IMR-90 (cell line): Measurements from ENCODE around the gene GRIK5. TPM values are rescaled to one million over a fixed set of nuclear protein-coding genes. Genes with fewer than 3 reads are reported as not detected.
A peak's percentile ranks its signal among the peaks of the same experiment; 100 is the strongest.

Experiments used
- ATAC-seq: fragments of 200-7000 bp; cut with Tn5 transposase; 2 replicates; pipeline ENCODE4 v1.9.1; 2020; ENCODE audit warnings: low read depth, mild to moderate bottlenecking, moderate library complexity
- BruUV-seq: library from RNA; stranded (reverse); fragments of 400-500 nt; replicated peaks from 2 replicates; lab custom pipeline; 2021; lab: Mats Ljungman, UMichigan
- CTCF ChIA-PET: fragments of 300-600 bp; formaldehyde crosslinking; extraction: SDS; loops from one replicate; lab custom pipeline; 2021; ENCODE audit warnings: antibody characterized with exemption; lab: Yijun Ruan, JAX
- POLR2A ChIA-PET: fragments of 300-600 bp; sonication (Branson Sonifier 250); formaldehyde crosslinking; loops from one replicate; lab custom pipeline; 2022; ENCODE audit warnings: antibody characterized with exemption; ENCODE audit not compliant: unreplicated experiment; lab: Charles Lee
- DNase-seq: peaks from one replicate; pipeline ENCODE4 v3.0.0; 2013
- H2AFZ ChIP-seq: replicated peaks from 2 replicates; pipeline ENCODE3; 2013; ENCODE audit warnings: low read length, mild to moderate bottlenecking; ENCODE audit not compliant: poor library complexity
- H2AK5ac ChIP-seq: 2 replicates; pipeline ENCODE4 v1.6.1; 2013; ENCODE audit warnings: low read depth, low read length, inconsistent platforms
- H2AK9ac ChIP-seq: replicated peaks from 2 replicates; pipeline ENCODE3; 2013; ENCODE audit warnings: mild to moderate bottlenecking, low read depth, low read length, moderate library complexity; ENCODE audit not compliant: poor library complexity
- H2BK120ac ChIP-seq: 2 replicates; pipeline ENCODE4 v1.6.1; 2013; ENCODE audit warnings: low read depth, low read length, inconsistent platforms
- H2BK15ac ChIP-seq: 3 replicates; pipeline ENCODE4 v1.6.1; 2013; ENCODE audit warnings: low read depth, low read length, inconsistent platforms
- H2BK20ac ChIP-seq: 2 replicates; pipeline ENCODE4 v1.6.1; 2013; ENCODE audit warnings: low read depth, mild to moderate bottlenecking, inconsistent platforms, low read length, moderate library complexity
- H2BK5ac ChIP-seq: 2 replicates; pipeline ENCODE4 v1.6.1; 2013; ENCODE audit warnings: mild to moderate bottlenecking, low read depth, low read length, inconsistent platforms; ENCODE audit not compliant: poor library complexity, severe bottlenecking
- H3K14ac ChIP-seq: replicated peaks from 2 replicates; pipeline ENCODE4 v1.6.1; 2013; ENCODE audit warnings: low read depth, low read length, inconsistent platforms
- H3K18ac ChIP-seq: 2 replicates; pipeline ENCODE4 v1.6.1; 2013; ENCODE audit warnings: low read depth, low read length, control low read depth
- H3K23ac ChIP-seq: 2 replicates; pipeline ENCODE4 v1.6.1; 2013; ENCODE audit warnings: low read depth, low read length, inconsistent platforms
- H3K27ac ChIP-seq: 2 replicates; pipeline ENCODE4 v1.5.1; 2013; ENCODE audit warnings: mild to moderate bottlenecking, control low read depth, low read length; ENCODE audit not compliant: insufficient read depth
- H3K27me3 ChIP-seq: 2 replicates; pipeline ENCODE4 v1.6.1; 2013; ENCODE audit warnings: low read length; ENCODE audit not compliant: control insufficient read depth, insufficient read depth
- H3K36me3 ChIP-seq: 2 replicates; pipeline ENCODE4 v1.6.1; 2013; ENCODE audit warnings: low read length, mixed read lengths; ENCODE audit not compliant: control insufficient read depth, insufficient read depth
- H3K4ac ChIP-seq: 2 replicates; pipeline ENCODE4 v1.6.1; 2013; ENCODE audit warnings: low read depth, low read length, inconsistent platforms
- H3K4me1 ChIP-seq: 2 replicates; pipeline ENCODE4 v1.6.1; 2013; ENCODE audit warnings: low read length, mixed read lengths; ENCODE audit not compliant: control insufficient read depth, insufficient read depth
- H3K4me2 ChIP-seq: 2 replicates; pipeline ENCODE4 v1.6.1; 2013; ENCODE audit warnings: low read depth, mild to moderate bottlenecking, control low read depth, low read length, moderate library complexity
- H3K4me3 ChIP-seq: 2 replicates; pipeline ENCODE4 v1.5.1; 2013; ENCODE audit warnings: low read depth, mild to moderate bottlenecking, control low read depth, low read length, moderate library complexity; ENCODE audit not compliant: insufficient read depth
- H3K56ac ChIP-seq: 2 replicates; pipeline ENCODE4 v1.6.1; 2013; ENCODE audit warnings: low read length, inconsistent platforms; ENCODE audit not compliant: insufficient read depth; ENCODE audit errors: extremely low read depth
- H3K79me1 ChIP-seq, 2 experiments: 2 replicates each; pipeline ENCODE4 v1.6.1; 2013; ENCODE audit warnings: low read length in 2 of 2, inconsistent platforms in 1 of 2, low read depth in 1 of 2
- H3K9ac ChIP-seq: 2 replicates; pipeline ENCODE4 v1.6.1; 2013; ENCODE audit warnings: low read depth, low read length, control low read depth
- H3K9me1 ChIP-seq: 2 replicates; pipeline ENCODE4 v1.6.1; 2013; ENCODE audit warnings: low read length, inconsistent platforms; ENCODE audit not compliant: insufficient read depth
- H3K9me3 ChIP-seq: 2 replicates; pipeline ENCODE4 v1.6.1; 2013; ENCODE audit warnings: low read length; ENCODE audit not compliant: control insufficient read depth, insufficient read depth
- H4K20me1 ChIP-seq: 2 replicates; pipeline ENCODE4 v1.6.1; 2013; ENCODE audit warnings: low read length, inconsistent platforms; ENCODE audit not compliant: insufficient read depth
- H4K5ac ChIP-seq: 2 replicates; pipeline ENCODE4 v1.6.1; 2013; ENCODE audit warnings: mild to moderate bottlenecking, low read depth, low read length, control low read depth
- H4K8ac ChIP-seq, 2 experiments: 2 replicates each; pipeline ENCODE4 v1.6.1; 2013; ENCODE audit warnings: low read depth in 2 of 2, low read length in 2 of 2, control low read depth in 1 of 2, inconsistent platforms in 1 of 2
- H4K91ac ChIP-seq: 2 replicates; pipeline ENCODE4 v1.6.1; 2013; ENCODE audit warnings: low read depth, low read length, inconsistent platforms; ENCODE audit not compliant: insufficient read depth
- BHLHE40 ChIP-seq: fragments of 150-350 bp; IDR thresholded peaks from 2 replicates; pipeline ENCODE4 v1.6.1; 2016; ENCODE audit warnings: mild to moderate bottlenecking, low read depth, low read length
- CEBPB ChIP-seq: IDR thresholded peaks from 2 replicates; pipeline ENCODE4 v1.6.1; 2012; ENCODE audit warnings: low read depth, low read length, improper control_type of control experiment
- CHD1 ChIP-seq: IDR thresholded peaks from 2 replicates; pipeline ENCODE4 v1.6.1; 2012; ENCODE audit warnings: low read depth, low read length, improper control_type of control experiment
- CTCF ChIP-seq: conservative IDR thresholded peaks from 2 replicates; pipeline ENCODE4 v1.5.1; 2012; ENCODE audit warnings: mild to moderate bottlenecking, low read depth, low read length, improper control_type of control experiment
- ELK1 ChIP-seq: fragments of 150-350 bp; IDR thresholded peaks from 2 replicates; pipeline ENCODE4 v1.6.1; 2016; ENCODE audit warnings: low read depth, mild to moderate bottlenecking, low read length, moderate library complexity, borderline replicate concordance
- FOS ChIP-seq: fragments of 150-350 bp; IDR thresholded peaks from 2 replicates; pipeline ENCODE4 v1.6.1; 2016; ENCODE audit warnings: low read depth, low read length
- MAFK ChIP-seq: IDR thresholded peaks from 2 replicates; pipeline ENCODE4 v1.6.1; 2012; ENCODE audit warnings: low read depth, low read length, improper control_type of control experiment
- MAZ ChIP-seq: IDR thresholded peaks from 2 replicates; pipeline ENCODE4 v1.6.1; 2012; ENCODE audit warnings: low read depth, mild to moderate bottlenecking, low read length, improper control_type of control experiment, moderate library complexity, borderline replicate concordance
- MXI1 ChIP-seq: IDR thresholded peaks from 2 replicates; pipeline ENCODE4 v1.6.1; 2012; ENCODE audit warnings: low read depth, mild to moderate bottlenecking, low read length, moderate library complexity, borderline replicate concordance
- NFE2L2 ChIP-seq: fragments of 150-350 bp; IDR thresholded peaks from 2 replicates; pipeline ENCODE4 v1.6.1; 2016; ENCODE audit warnings: low read depth, mild to moderate bottlenecking, low read length
- POLR2A ChIP-seq: IDR thresholded peaks from 2 replicates; pipeline ENCODE4 v1.6.1; 2012; ENCODE audit warnings: mild to moderate bottlenecking, low read depth, low read length
- RAD21 ChIP-seq: IDR thresholded peaks from 2 replicates; pipeline ENCODE4 v1.6.1; 2012; ENCODE audit warnings: low read length, improper control_type of control experiment
- RCOR1 ChIP-seq: IDR thresholded peaks from 2 replicates; pipeline ENCODE4 v1.6.1; 2012; ENCODE audit warnings: mild to moderate bottlenecking, low read length, improper control_type of control experiment; ENCODE audit not compliant: insufficient replicate concordance
- RFX5 ChIP-seq: IDR thresholded peaks from 2 replicates; pipeline ENCODE4 v1.8.0; 2012; ENCODE audit warnings: low read depth, mild to moderate bottlenecking, low read length, moderate library complexity
- SMC3 ChIP-seq: fragments of 150-350 bp; IDR thresholded peaks from 2 replicates; pipeline ENCODE4 v1.6.1; 2016; ENCODE audit warnings: low read depth, mild to moderate bottlenecking, antibody characterized with exemption, low read length, moderate library complexity
- USF2 ChIP-seq: fragments of 150-350 bp; IDR thresholded peaks from 2 replicates; pipeline ENCODE4 v1.6.1; 2017; ENCODE audit warnings: mild to moderate bottlenecking, antibody characterized with exemption, low read length, low read depth
- WGBS, 2 experiments: methylation state at CpG; one replicate each; pipeline versions ENCODE4 v1.1.5 to v1.1.7; 2013; ENCODE audit warnings: missing lambda C conversion rate in 2 of 2; ENCODE audit not compliant: insufficient read length in 1 of 2; ENCODE audit errors: extremely low coverage in 2 of 2; 5-methylcytosine and 5-hydroxymethylcytosine counted together
- dilution Hi-C: fragments of 300-500 bp; cut with HindIII; formaldehyde crosslinking; loops from one replicate; pipeline ENCODE4 v1.14.3; 2018; ENCODE audit warnings: low sequenced_read_pairs; ENCODE audit not compliant: unreplicated experiment
- in situ Hi-C: fragments of 300-500 bp; cut with MboI; formaldehyde crosslinking; loops from 3 replicates; pipeline ENCODE4 v1.14.3; 2019; ENCODE audit warnings: low sequenced_read_pairs, inconsistent platforms, mixed read lengths
- intact Hi-C: fragments of 100-400 bp; cut with micrococcal nuclease; formaldehyde crosslinking; loops from 2 replicates; pipeline ENCODE4 v1.10.0; 2022
- polyA plus RNA-seq, 3 experiments: library from polyadenylated mRNA; depleted of rRNA; stranded (reverse); fragments of >200 nt; gene quantifications; 2 replicates each; pipeline ENCODE4 v1.2.3, GENCODE V29; 2012; ENCODE audit warnings: low replicate concordance in 1 of 3
- total RNA-seq: library from RNA; depleted of rRNA; stranded (reverse); fragments of >200 nt; gene quantifications from 2 replicates; pipeline ENCODE4 v1.2.3, GENCODE V29; 2012

GRIK5 gene
- total and polyA plus RNA-seq, 2 of the 4 experiments (the other 2 are of a cell fraction): 0.10 TPM; not detected in 1

GRCh38 chr19:42114412-42114811 is 44.4 kb upstream of the GRIK5 start:
- H3K27ac ChIP-seq: peak overlapping the region; percentile 63
- peak overlapping the region; percentile 40 for H2AK5ac ChIP-seq
- no peaks in the 10 kb centered on the region for H3K36me3 ChIP-seq
- peak overlapping the region; percentile 11; the same call in 1 of the 2 replicates for H4K5ac ChIP-seq
- H3K14ac ChIP-seq: peak overlapping the region; percentile 62
- no peak overlapping the region for H3K4me3 ChIP-seq
- no peak for TF ChIP-seq BHLHE40
- TF ChIP-seq RCOR1: no peak
- TF ChIP-seq ELK1: no peak
- TF ChIP-seq FOS: no peak
- TF ChIP-seq CTCF: no peak
- TF ChIP-seq SMC3: no peak
- TF ChIP-seq CEBPB: no peak
- TF ChIP-seq MAZ: no peak
- TF ChIP-seq RFX5: no peak
- no peak for TF ChIP-seq CHD1
- no peak for TF ChIP-seq MXI1
- no peak for TF ChIP-seq RAD21
- no peak for TF ChIP-seq MAFK
- TF ChIP-seq USF2: no peak
- TF ChIP-seq POLR2A: no peak
- no peak for TF ChIP-seq NFE2L2
- peak overlapping the region; percentile 67 for H3K56ac ChIP-seq
- in situ Hi-C loops (loop anchor here (10.0 kb wide), 1 partner anchor 280 kb away; the partner anchor contains the start of gene CNFN), intact Hi-C loops (no loop called here), dilution Hi-C loops (no loop called here)
- peak overlapping the region; percentile 17; the same call in 1 of the 2 replicates for H3K18ac ChIP-seq
- CTCF ChIA-PET: interaction anchor here (0.7 to 1.0 kb wide), 3 partner anchors 9 to 14 kb away, joined by 3 to 4 read pairs (median 4); no protein-coding TSS in a partner anchor
- H3K9me1 ChIP-seq: peaks cover 32% of the 10 kb centered on the region
- peak overlapping the region; percentile 32; the same call in 1 of the 2 replicates for H3K23ac ChIP-seq
- POLR2A ChIA-PET: no interaction called here
- H2BK15ac ChIP-seq: peak overlapping the region; percentile 71; the same call in 2 of the 3 replicates
- H4K20me1 ChIP-seq: no peaks in the 10 kb centered on the region
- peak overlapping the region; percentile 84 for H4K91ac ChIP-seq
- H3K4me1 ChIP-seq: peaks cover 21% of the 10 kb centered on the region
- peak overlapping the region; percentile 5 for H3K4me2 ChIP-seq
- H3K27me3 ChIP-seq: no peaks in the 10 kb centered on the region
- ATAC-seq (no peak), DNase-seq (no peak)
- peak overlapping the region; percentile 77 for H2BK5ac ChIP-seq
- no TSS peak for BruUV-seq
- peak overlapping the region; percentile 64 for H2AFZ ChIP-seq
- H2BK120ac ChIP-seq: peak overlapping the region; percentile 84
- no peak overlapping the region; the same call in 1 of the 2 replicates for H3K9ac ChIP-seq
- peak overlapping the region; percentile 75 to 84; a peak in 3 of 4 replicates for H4K8ac ChIP-seq
- 33% methylated on average over 3 of the region's 7 CpGs; no CpG with 5 or more reads in 1 of the 2 experiments for WGBS, 2 experiments
- no peaks in the 10 kb centered on the region for H3K9me3 ChIP-seq
- H3K79me1 ChIP-seq: peaks cover 3 to 22% of the 10 kb centered on the region in 2 experiments; a peak in 3 of 4 replicates
- H2AK9ac ChIP-seq: peak overlapping the region; percentile 25
- H2BK20ac ChIP-seq: peak overlapping the region; percentile 62
- peak overlapping the region; percentile 84 for H3K4ac ChIP-seq
